H1 (cell line): Measurements from ENCODE around the gene ITPK1. TPM values are rescaled to one million over a fixed set of nuclear protein-coding genes. Genes with fewer than 3 reads are reported as not detected.

ENCODE experiments used
- CTCF ChIA-PET: fragments of 300-600 bp; sonication (Branson Sonifier 250); formaldehyde crosslinking; loops from one replicate; lab custom pipeline; 2021; ENCODE audit not compliant: partially characterized antibody; lab: Charles Lee
- POLR2A ChIA-PET: fragments of 300-600 bp; sonication (Branson Sonifier 250); formaldehyde crosslinking; loops from one replicate; lab custom pipeline; 2021; ENCODE audit warnings: inconsistent platforms; ENCODE audit not compliant: partially characterized antibody; lab: Charles Lee
- DNase-seq, 2 experiments: peaks; one replicate each; pipeline versions ENCODE4 v3.0.0 to v3.0.0-alpha.2; 2010 to 2022; ENCODE audit warnings: low spot score in 2 of 2, low read depth in 1 of 2, mixed read lengths in 1 of 2
- FAIRE-seq: peaks from 2 replicates; lab custom pipeline; 2011; peaks lifted over from hg19 to GRCh38; lab: Jason Lieb, UNC
- H2AFZ ChIP-seq: 2 replicates; pipeline ENCODE4 v1.8.1; 2012; ENCODE audit warnings: low read length, inconsistent platforms
- H2AK5ac ChIP-seq: 2 replicates; pipeline ENCODE4 v1.6.1; 2013; ENCODE audit warnings: low read depth, low read length
- H2BK120ac ChIP-seq: replicated peaks from 2 replicates; pipeline ENCODE3; 2013; ENCODE audit warnings: low read depth, low read length, inconsistent platforms
- H2BK12ac ChIP-seq: 2 replicates; pipeline ENCODE4 v1.6.1; 2013; ENCODE audit warnings: low read depth, low read length
- H2BK15ac ChIP-seq: 2 replicates; pipeline ENCODE4 v1.6.1; 2013; ENCODE audit warnings: low read length
- H2BK20ac ChIP-seq: 2 replicates; pipeline ENCODE4 v1.6.1; 2013; ENCODE audit warnings: low read length
- H2BK5ac ChIP-seq: 2 replicates; pipeline ENCODE4 v1.6.1; 2013; ENCODE audit warnings: low read depth, low read length
- H3K14ac ChIP-seq: 2 replicates; pipeline ENCODE4 v1.6.1; 2013; ENCODE audit warnings: inconsistent platforms; ENCODE audit not compliant: insufficient read length
- H3K18ac ChIP-seq: 2 replicates; pipeline ENCODE4 v1.6.1; 2013; ENCODE audit warnings: low read length; ENCODE audit errors: extremely low read depth
- H3K23ac ChIP-seq: 2 replicates; pipeline ENCODE4 v1.6.1; 2013; ENCODE audit warnings: inconsistent platforms; ENCODE audit not compliant: insufficient read length
- H3K23me2 ChIP-seq: 2 replicates; pipeline ENCODE4 v1.6.1; 2013; ENCODE audit warnings: low read depth, low read length
- H3K27ac ChIP-seq: 2 replicates; pipeline ENCODE4 v1.6.1; 2011; ENCODE audit warnings: low read depth, low read length, inconsistent platforms
- H3K27me3 ChIP-seq, 4 experiments: replicated peaks in 1 of 4; 1 replicate in 1 of 4; 2 replicates in 3 of 4; pipeline versions ENCODE4 v1.6.1 to v1.8.1; 2011 to 2013; ENCODE audit warnings: low read length in 3 of 4, mild to moderate bottlenecking in 3 of 4, inconsistent platforms in 2 of 4, mixed read lengths in 2 of 4, moderate library complexity in 1 of 4; ENCODE audit not compliant: control insufficient read depth in 3 of 4, insufficient read depth in 3 of 4; ENCODE audit errors: extremely low read depth in 1 of 4
- H3K36me3 ChIP-seq, 4 experiments: 2 replicates each; pipeline versions ENCODE4 v1.6.1 to v1.8.1; 2011 to 2013; ENCODE audit warnings: mild to moderate bottlenecking in 4 of 4, low read length in 3 of 4, moderate library complexity in 2 of 4, control low read depth in 1 of 4, inconsistent platforms in 1 of 4; ENCODE audit not compliant: insufficient read depth in 4 of 4, control insufficient read depth in 2 of 4
- H3K4ac ChIP-seq: replicated peaks from 2 replicates; pipeline ENCODE3; 2013; ENCODE audit warnings: low read length, low read depth, mixed read lengths, inconsistent platforms; ENCODE audit not compliant: insufficient read length
- H3K4me1 ChIP-seq, 4 experiments: replicated peaks in 1 of 4; 1 replicate in 1 of 4; 2 replicates in 3 of 4; pipeline versions ENCODE4 v1.6.1 to v1.8.1; 2011 to 2013; ENCODE audit warnings: low read length in 3 of 4, inconsistent platforms in 2 of 4, mixed read lengths in 1 of 4; ENCODE audit not compliant: insufficient read depth in 4 of 4, control insufficient read depth in 3 of 4
- H3K4me2 ChIP-seq, 2 experiments: 2 replicates each; pipeline versions ENCODE4 v1.6.1 to v1.8.1; 2011 to 2013; ENCODE audit warnings: low read depth in 2 of 2, low read length in 2 of 2, control low read depth in 1 of 2, inconsistent platforms in 1 of 2, mild to moderate bottlenecking in 1 of 2; ENCODE audit not compliant: insufficient read depth in 1 of 2
- H3K4me3 ChIP-seq, 4 experiments: fragments of 200-600, 300-600 bp in 1 of 4; sonication (generic), shearing (Covaris generic), sonication (Bioruptor Twin) in 1 of 4; 2 replicates each; pipeline versions ENCODE4 v1.5.1 to v1.8.1; 2011 to 2016; ENCODE audit warnings: low read length in 4 of 4, low read depth in 3 of 4, control low read depth in 2 of 4, inconsistent platforms in 2 of 4, mild to moderate bottlenecking in 2 of 4, mixed read lengths in 1 of 4, moderate library complexity in 1 of 4; ENCODE audit not compliant: insufficient read depth in 2 of 4; ENCODE audit errors: extremely low read depth in 1 of 4
- H3K56ac ChIP-seq: replicated peaks from 2 replicates; pipeline ENCODE3; 2013; ENCODE audit warnings: low read depth, mild to moderate bottlenecking, mixed read lengths, low read length, inconsistent platforms; ENCODE audit not compliant: insufficient read length
- H3K79me1 ChIP-seq: 2 replicates; pipeline ENCODE4 v1.6.1; 2013; ENCODE audit warnings: low read depth, low read length, control low read depth
- H3K79me2 ChIP-seq, 2 experiments: 2 replicates each; pipeline versions ENCODE4 v1.6.1 to v1.8.1; 2012 to 2013; ENCODE audit warnings: low read length in 2 of 2, mild to moderate bottlenecking in 2 of 2, inconsistent platforms in 1 of 2; ENCODE audit not compliant: insufficient read depth in 2 of 2, control insufficient read depth in 1 of 2
- H3K9ac ChIP-seq, 4 experiments: replicated peaks in 1 of 4; 1 replicate in 1 of 4; 2 replicates in 3 of 4; pipeline versions ENCODE4 v1.6.1 to v1.8.1; 2011 to 2013; ENCODE audit warnings: low read depth in 3 of 4, low read length in 3 of 4, control low read depth in 2 of 4, mild to moderate bottlenecking in 2 of 4, moderate library complexity in 2 of 4, inconsistent platforms in 1 of 4; ENCODE audit errors: extremely low read depth in 1 of 4
- H3K9me3 ChIP-seq, 2 experiments: 2 replicates each; pipeline versions ENCODE4 v1.6.1 to v1.8.1; 2012 to 2013; ENCODE audit warnings: mild to moderate bottlenecking in 2 of 2, moderate library complexity in 2 of 2, control low read depth in 1 of 2, inconsistent platforms in 1 of 2, low read depth in 1 of 2, low read length in 1 of 2, mixed read lengths in 1 of 2; ENCODE audit not compliant: insufficient read depth in 2 of 2
- H4K20me1 ChIP-seq, 2 experiments: replicated peaks in 1 of 2; 2 replicates each; pipeline versions ENCODE3 to v1.8.1; 2011 to 2013; ENCODE audit warnings: inconsistent platforms in 2 of 2, low read length in 2 of 2, mild to moderate bottlenecking in 1 of 2; ENCODE audit not compliant: insufficient read depth in 2 of 2, control insufficient read depth in 1 of 2
- H4K5ac ChIP-seq: 2 replicates; pipeline ENCODE4 v1.6.1; 2013; ENCODE audit warnings: low read length, low read depth, mixed read lengths, inconsistent platforms; ENCODE audit not compliant: insufficient read length
- H4K8ac ChIP-seq: 2 replicates; pipeline ENCODE4 v1.8.0; 2013; ENCODE audit warnings: mild to moderate bottlenecking, moderate library complexity, low read length, inconsistent platforms; ENCODE audit not compliant: insufficient read depth; ENCODE audit errors: extremely low read depth
- H4K91ac ChIP-seq: replicated peaks from 2 replicates; pipeline ENCODE3; 2013; ENCODE audit warnings: low read length, mixed read lengths, inconsistent platforms; ENCODE audit not compliant: insufficient read length
- BCL11A ChIP-seq, 2 experiments: IDR thresholded peaks; one replicate each; pipeline ENCODE4 v1.6.1; 2011; ENCODE audit warnings: low read depth in 2 of 2, low read length in 2 of 2, mild to moderate bottlenecking in 2 of 2
- CBX8 ChIP-seq: fragments of 300-800, 300-1000 bp; sonication (generic); IDR thresholded peaks from 2 replicates; pipeline ENCODE4 v1.7.1; 2016; ENCODE audit warnings: low read depth, low read length, borderline replicate concordance
- CEBPB ChIP-seq: IDR thresholded peaks from 2 replicates; pipeline ENCODE4 v1.6.1; 2012; ENCODE audit warnings: low read depth, low read length
- CREB1 ChIP-seq: IDR thresholded peaks from 2 replicates; pipeline ENCODE4 v1.6.1; 2012; ENCODE audit warnings: inconsistent platforms
- CTBP2 ChIP-seq: IDR thresholded peaks from 2 replicates; pipeline ENCODE4 v1.7.0; 2011; ENCODE audit warnings: borderline replicate concordance, mild to moderate bottlenecking, moderate library complexity, mixed read lengths, low read length; ENCODE audit not compliant: insufficient read depth, insufficient read length
- GABPA ChIP-seq: IDR thresholded peaks from 2 replicates; pipeline ENCODE4 v1.6.1; 2011; ENCODE audit warnings: mild to moderate bottlenecking, low read length, moderate library complexity, borderline replicate concordance; ENCODE audit not compliant: insufficient read depth
- HDAC6 ChIP-seq: IDR thresholded peaks from one replicate; pipeline ENCODE4 v1.7.1; 2012; ENCODE audit warnings: low read depth, mild to moderate bottlenecking, inconsistent platforms, low read length, moderate library complexity
- RAD21 ChIP-seq, 2 experiments: IDR thresholded peaks in 1 of 2; conservative IDR thresholded peaks in 1 of 2; 2 replicates each; pipeline ENCODE4 v1.6.1; 2011; ENCODE audit warnings: low read depth in 2 of 2, low read length in 2 of 2, improper control_type of control experiment in 1 of 2, inconsistent platforms in 1 of 2, mild to moderate bottlenecking in 1 of 2, moderate library complexity in 1 of 2
- RXRA ChIP-seq: IDR thresholded peaks from 2 replicates; pipeline ENCODE4 v1.6.1; 2011; ENCODE audit warnings: low read depth, mild to moderate bottlenecking, low read length, moderate library complexity; ENCODE audit not compliant: insufficient read depth
- SAP30 ChIP-seq: fragments of 300-600 bp; sonication (generic); IDR thresholded peaks from 2 replicates; pipeline ENCODE4 v1.7.1; 2012; ENCODE audit warnings: low read length, moderate library complexity, mild to moderate bottlenecking, inconsistent platforms; ENCODE audit not compliant: insufficient read depth, insufficient replicate concordance
- SP4 ChIP-seq: IDR thresholded peaks from 2 replicates; pipeline ENCODE4 v1.6.1; 2012; ENCODE audit warnings: low read length, inconsistent platforms
- TCF12 ChIP-seq: IDR thresholded peaks from 2 replicates; pipeline ENCODE4 v1.6.1; 2011; ENCODE audit warnings: low read depth, mild to moderate bottlenecking, low read length
- ZNF274 ChIP-seq: IDR thresholded peaks from 2 replicates; pipeline ENCODE4 v1.7.0; 2012; ENCODE audit warnings: low read length, borderline replicate concordance; ENCODE audit errors: extremely low read depth
- WGBS, 2 experiments: shearing (Covaris generic) in 1 of 2; methylation state at CpG; one replicate each; pipeline versions ENCODE4 v1.1.6 to v1.1.7; 2013 to 2015; ENCODE audit warnings: low lambda C conversion rate in 2 of 2, mixed read lengths in 2 of 2, inconsistent platforms in 1 of 2, low coverage in 1 of 2, missing lambda C conversion rate in 1 of 2; ENCODE audit not compliant: insufficient replicate concordance in 2 of 2, insufficient coverage in 1 of 2, insufficient read length in 1 of 2; ENCODE audit errors: extremely low coverage in 1 of 2, missing lambda C conversion rate in 1 of 2; 5-methylcytosine and 5-hydroxymethylcytosine counted together
- polyA plus RNA-seq, 7 experiments: library from polyadenylated mRNA; depleted of rRNA in 3 of 7; stranded (reverse) in 5 of 7; unstranded in 2 of 7; fragments of >200 nt in 5 of 7; fragments of 200-250 nt in 2 of 7; gene quantifications; 1 replicate in 5 of 7; 2 replicates in 1 of 7; 4 replicates in 1 of 7; pipeline versions ENCODE4 v1.2.1 to v1.2.3, GENCODE V29; 2011 to 2013; ENCODE audit warnings: missing spikeins in 2 of 7, mixed read lengths in 2 of 7
- total RNA-seq: library from RNA; stranded (reverse); fragmentation: NEBNext Ultra II Directional; extraction: Animal tissue kit (Norgen Biotek cat#: 25700); gene quantifications from 2 replicates; pipeline ENCODE4 v1.2.1, GENCODE V29; 2021
- TF ChIP-seq, protein P1 (sequence below): IDR thresholded peaks from 2 replicates; pipeline ENCODE4 v1.6.1; 2012; ENCODE audit warnings: inconsistent platforms

Gene ITPK1
- total and polyA plus RNA-seq, 2 of the 8 experiments (the other 6 are each of a cell fraction or from before 2014, with no cell fraction given), result 108 to 143 TPM

DNA sequence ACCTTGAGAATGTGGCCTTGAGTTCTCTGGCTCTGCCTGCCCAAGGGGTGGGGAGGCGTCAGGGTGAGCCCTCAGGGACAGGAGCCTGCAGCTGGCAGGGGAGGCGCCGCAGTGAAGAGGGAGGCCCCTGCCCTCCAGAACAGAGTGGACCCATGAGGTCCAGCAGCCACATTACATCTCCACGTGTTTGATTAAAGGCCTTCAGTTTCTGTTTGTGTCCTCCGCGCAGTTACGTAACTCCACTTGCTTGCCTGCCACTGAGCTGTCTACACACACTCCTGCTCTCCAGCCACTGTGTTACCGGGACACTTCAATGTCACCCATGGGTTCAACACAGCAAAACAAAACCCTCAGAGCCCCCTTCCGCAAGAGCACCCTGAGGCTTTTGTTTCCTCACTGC lies 122.4 kb downstream of the ITPK1 start:
- Histone ChIP-seq H3K14ac (no peak overlapping the region), H2BK120ac (no peak overlapping the region), H2AFZ (no peak overlapping the region), H4K5ac (no peak overlapping the region), H3K9me3 (no peaks in the 10 kb centered on the region), H2BK20ac (no peak overlapping the region), H2BK5ac (no peak overlapping the region), H4K8ac (no peak overlapping the region), H3K23ac (no peak overlapping the region), H3K18ac (no peak overlapping the region), H3K27me3 (no peaks in the 10 kb centered on the region), H3K4me1 (peaks cover 0 to 6% (median 0%) of the 10 kb centered on the region in 4 experiments; a peak in 2 of 7 replicates), H4K20me1 (peaks cover 3 to 9% of the 10 kb centered on the region in 2 experiments), H3K23me2 (no peaks in the 10 kb centered on the region), H3K4me2 (no peak overlapping the region), H3K9ac (no peak overlapping the region), H3K56ac (no peak overlapping the region), H2BK15ac (no peak overlapping the region), H4K91ac (no peak overlapping the region), H3K4me3 (no peak overlapping the region), H2BK12ac (no peak overlapping the region), H3K79me1 (peaks cover 9% of the 10 kb centered on the region), H3K4ac (no peak overlapping the region), H3K79me2 (peaks cover 0 to 5% of the 10 kb centered on the region in 2 experiments; a peak in 1 of 4 replicates), H3K36me3 (peaks cover 2 to 6% (median 6%) of the 10 kb centered on the region in 4 experiments; a peak in 4 of 8 replicates), H3K27ac (no peak overlapping the region), H2AK5ac (no peak overlapping the region)
- WGBS, 2 experiments, result 90% methylated on average over 9 of the region's 9 CpGs; no CpG with 5 or more reads in 1 of the 2 experiments
- DNase-seq (no peak), FAIRE-seq (no peak)
- ChIA-PET POLR2A (interaction anchor here (0.7 kb wide), 1 partner anchor 121 kb away, joined by 3 read pairs; no protein-coding TSS in a partner anchor), CTCF (interaction anchor here (0.8 to 6.8 kb wide), 3 partner anchors 20 to 134 kb away, joined by 3 to 30 read pairs (median 4); no protein-coding TSS in a partner anchor)
- TF ChIP-seq RXRA (no peak), GABPA (no peak), BCL11A (IDR thresholded peaks at IDR 0.05; ENCODE audit: low read depth in 2 of 2, low read length in 2 of 2) (no peak), SAP30 (no peak), CTBP2 (no peak), HDAC6 (no peak), CEBPB (no peak), CREB1 (no peak), SP4 (no peak), TCF12 (no peak), ZNF274 (no peak), RAD21 (IDR thresholded peaks at IDR 0.05 in 1 of 2, conservative IDR thresholded peaks at IDR 0.05 in 1 of 2; ENCODE audit: low read depth in 2 of 2, low read length in 2 of 2) (no peak), CBX8 (no peak)
- TF ChIP-seq, protein P1, sequence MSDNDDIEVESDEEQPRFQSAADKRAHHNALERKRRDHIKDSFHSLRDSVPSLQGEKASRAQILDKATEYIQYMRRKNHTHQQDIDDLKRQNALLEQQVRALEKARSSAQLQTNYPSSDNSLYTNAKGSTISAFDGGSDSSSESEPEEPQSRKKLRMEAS, result no peak
